VCaP (cell line): ENCODE results near the gene GNA12.

Experiments
- H3K27ac ChIP-seq: fragments of 450-650 bp; 2 replicates; pipeline ENCODE4 v1.5.1; 2017
- CTCF ChIP-seq: fragments of 450-650 bp; conservative IDR thresholded peaks from 2 replicates; pipeline ENCODE4 v1.5.1; 2017; ENCODE audit warnings: mild to moderate bottlenecking, moderate library complexity

GNA12 gene

GRCh38 chr7:2873686-2874551 lies 29.8 kb upstream of the GNA12 start:
- no peak for TF ChIP-seq CTCF
- peak overlapping the region; percentile 40 for H3K27ac ChIP-seq

- H3K27ac ChIP-seq = peak overlapping the region; percentile 40
- TF ChIP-seq CTCF = no peak
Measured at GRCh38 chr7:2873146-2873545, 29.0 kb upstream of the GNA12 start.

DNA sequence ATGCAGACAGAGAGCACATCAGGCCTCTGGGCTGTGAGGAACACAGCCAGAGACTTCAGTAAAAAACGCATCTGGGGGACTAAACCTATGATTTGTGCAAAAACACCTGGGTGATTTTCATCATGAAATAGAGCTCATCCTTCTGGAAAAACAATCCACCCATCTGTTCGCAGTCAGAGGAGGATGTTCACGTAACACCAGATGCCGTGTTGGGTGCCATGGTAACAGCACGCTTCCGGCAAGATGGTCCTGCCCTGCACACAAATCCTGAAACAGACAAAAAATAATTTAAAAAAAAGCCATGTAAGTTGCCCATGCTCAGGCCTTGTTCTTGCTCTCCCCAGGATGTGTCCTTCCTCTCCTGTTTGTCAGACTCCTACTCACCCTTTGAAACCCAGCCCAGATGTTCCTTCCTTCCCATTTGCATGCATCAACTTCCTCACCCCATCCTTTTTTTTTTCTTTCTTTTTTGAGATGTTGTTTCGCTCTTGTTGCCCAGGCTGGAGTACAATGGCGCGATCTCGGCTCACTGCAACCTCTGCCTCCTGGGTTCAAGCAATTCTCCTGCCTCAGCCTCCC lies 28.3 kb upstream of the GNA12 start:
- no peak for TF ChIP-seq CTCF
- H3K27ac ChIP-seq = peak overlapping the region; percentile 40; the same call in 1 of the 2 replicates

DNA sequence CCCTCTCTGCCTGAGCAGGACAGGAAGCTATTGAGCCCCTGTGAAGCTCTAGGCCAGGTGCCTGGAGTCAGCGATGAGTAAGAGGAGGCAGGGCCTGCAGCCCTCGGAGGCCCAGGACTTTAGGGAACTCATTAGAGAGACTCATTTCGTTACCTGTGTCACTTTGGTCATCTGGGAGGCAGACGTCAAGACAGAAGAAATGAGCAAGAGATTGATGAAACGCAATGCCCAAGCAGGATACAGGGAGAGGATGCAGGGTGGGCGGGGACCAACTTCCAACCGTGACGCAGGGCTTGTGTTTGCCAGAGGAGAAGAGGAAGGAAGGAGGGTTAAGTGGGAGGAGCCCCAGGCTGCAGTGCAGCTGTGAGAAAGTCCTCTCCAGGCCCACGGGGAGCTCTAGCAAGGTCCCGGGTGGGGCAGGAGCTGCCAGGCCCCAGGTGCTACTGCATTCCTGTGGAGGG lies 26.4 kb upstream of the GNA12 start:
- peak overlapping the region; percentile 24; the same call in 1 of the 2 replicates for H3K27ac ChIP-seq
- TF ChIP-seq CTCF = no peak

DNA sequence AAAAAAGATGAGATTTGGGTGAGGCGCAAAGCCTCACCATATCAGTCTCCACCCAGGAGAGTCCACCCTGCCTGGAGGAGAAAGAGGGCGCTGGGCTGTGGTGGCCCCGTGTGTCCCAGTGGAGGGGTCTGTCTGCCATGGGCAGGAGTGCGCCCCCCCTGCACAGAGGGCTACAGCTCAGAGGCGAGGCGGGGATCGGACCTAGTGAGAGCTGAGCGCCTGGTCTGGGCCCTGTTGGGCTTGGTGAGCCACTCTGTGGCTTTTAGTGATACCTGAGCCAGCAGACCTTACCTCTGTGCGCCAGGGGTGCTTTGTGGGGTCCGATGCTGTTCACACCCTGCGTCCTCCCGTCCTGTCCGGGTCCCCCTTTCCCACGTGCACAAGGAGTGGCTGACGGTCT lies 25.9 kb upstream of the GNA12 start:
- TF ChIP-seq CTCF = no peak
- H3K27ac ChIP-seq = peak overlapping the region; percentile 24; the same call in 1 of the 2 replicates

DNA sequence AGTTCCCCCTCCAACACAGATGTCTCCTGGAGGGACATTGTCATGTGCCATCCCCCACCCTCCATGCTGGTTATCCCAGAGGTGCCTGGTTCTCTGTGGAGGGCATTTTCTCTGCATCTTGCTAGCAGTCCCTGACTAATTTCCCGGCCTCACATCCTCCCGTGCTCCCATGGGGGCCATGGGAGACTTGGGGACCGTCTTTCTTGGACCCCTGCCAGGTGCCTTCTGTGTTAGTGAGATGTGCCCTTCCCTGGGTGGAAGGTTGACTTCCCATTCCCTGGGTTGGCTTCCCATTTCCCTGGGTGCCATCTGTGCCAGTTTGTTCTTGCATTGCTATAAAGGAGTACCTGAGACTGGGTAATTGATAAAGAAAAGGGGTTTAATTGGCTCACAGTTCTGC lies 22.5 kb upstream of the GNA12 start:
- no peak for TF ChIP-seq CTCF
- no peak overlapping the region for H3K27ac ChIP-seq

DNA sequence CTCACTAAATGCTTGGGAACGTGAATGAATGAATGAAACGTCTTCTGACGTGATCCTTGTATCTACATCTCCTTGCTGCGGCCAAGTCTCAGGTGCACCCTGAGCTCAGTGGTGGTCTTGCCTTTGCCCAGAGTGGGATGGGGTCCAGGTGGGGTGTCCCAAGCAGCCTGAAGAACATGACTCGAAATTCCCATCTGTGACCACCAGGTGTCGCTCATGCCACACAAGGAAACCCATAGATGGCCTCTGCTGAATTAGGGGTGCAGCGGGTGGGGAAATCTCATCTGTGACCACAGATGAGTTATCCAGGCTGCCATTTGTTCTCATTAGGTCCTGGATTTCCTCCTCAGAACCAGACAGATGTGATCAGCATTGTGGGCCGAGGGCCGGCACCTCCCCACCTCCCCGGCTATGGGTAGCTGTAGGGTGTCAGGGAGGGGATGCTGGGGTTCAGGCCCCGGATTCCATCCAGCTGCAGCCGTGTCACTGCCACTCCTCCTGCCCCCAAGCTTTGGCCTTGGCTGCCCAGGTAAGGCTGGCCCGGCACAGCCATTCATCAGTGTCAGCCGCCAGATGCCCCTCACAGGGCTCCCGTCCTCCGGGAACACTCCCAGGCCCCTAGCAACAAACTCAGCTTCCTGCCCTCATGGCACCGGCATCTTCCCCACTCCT lies 21.0 kb upstream of the GNA12 start:
- no peak overlapping the region for H3K27ac ChIP-seq
- peak; percentile 92 for TF ChIP-seq CTCF
